Measurements from ENCODE around the gene CA7. TPM values are rescaled to one million over a fixed set of nuclear protein-coding genes. Genes with fewer than 3 reads are reported as not detected.

CA7 gene
- total RNA-seq, 4 donors from 2014 or later, result 0.33 TPM; not detected in 3

GRCh38 chr16:66872943-66873684 lies 28.9 kb downstream of the CA7 start:
- H3K27ac ChIP-seq (replicated peaks in 1 of 4), result peak overlapping the region; percentile 18 to 59 (median 34)
- DNase-seq (ENCODE audit: extremely low spot score), result peak; percentile 96
- no peaks in the 10 kb centered on the region for H3K27me3 ChIP-seq
- WGBS, result 15% methylated on average over 19 of the region's 39 CpGs
- peak overlapping the region; percentile 37 to 51 (median 44) for H3K4me3 ChIP-seq
- TF ChIP-seq CTCF (IDR thresholded peaks at IDR 0.05) (peak; percentile 83 to 94 (median 84)), POLR2A (IDR thresholded peaks at IDR 0.05; ENCODE audit: low read depth) (no peak), EP300 (IDR thresholded peaks at IDR 0.05) (no peak), POLR2AphosphoS5 (IDR thresholded peaks at IDR 0.05) (peak; percentile 18 to 68)
- H3K4me1 ChIP-seq, result peaks cover 6 to 21% (median 11%) of the 10 kb centered on the region in 4 donors
- H3K36me3 ChIP-seq, result no peaks in the 10 kb centered on the region
- intact Hi-C loops (cut with DNase I), result no loop called here
- H3K9me3 ChIP-seq, result no peaks in the 10 kb centered on the region

DNA sequence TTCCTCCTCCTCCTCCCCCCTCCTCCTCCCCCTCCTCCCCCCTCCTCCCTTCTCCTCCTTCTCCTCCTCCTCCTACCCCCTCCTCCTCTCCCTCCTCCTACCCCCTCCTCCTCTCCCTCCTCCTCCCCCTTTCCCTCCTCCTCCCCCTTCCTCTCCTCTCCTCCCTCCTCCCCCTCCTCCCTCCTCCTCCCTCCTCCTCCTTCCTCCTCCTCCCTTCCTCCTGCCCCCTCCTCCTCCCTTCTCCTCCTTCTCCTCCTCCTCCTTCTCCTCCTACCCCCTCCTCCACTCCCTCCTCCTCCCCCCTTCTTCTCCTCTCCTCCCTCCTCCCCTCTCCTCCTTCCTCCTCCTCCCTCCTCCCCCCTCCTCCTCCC lies 29.5 kb downstream of the CA7 start:
- H3K27ac ChIP-seq (replicated peaks in 1 of 4), result peak overlapping the region in 2 of 4 donors; percentile 34 to 35
- intact Hi-C loops (cut with DNase I), result no loop called here
- H3K9me3 ChIP-seq, result no peaks in the 10 kb centered on the region
- no peaks in the 10 kb centered on the region for H3K27me3 ChIP-seq
- DNase-seq (ENCODE audit: extremely low spot score), result no peak
- H3K4me1 ChIP-seq, result peaks cover 6 to 19% (median 11%) of the 10 kb centered on the region in 4 donors
- H3K4me3 ChIP-seq, result no peak overlapping the region
- H3K36me3 ChIP-seq, result no peaks in the 10 kb centered on the region
- no peak for TF ChIP-seq POLR2AphosphoS5 (IDR thresholded peaks at IDR 0.05)
- no peak for TF ChIP-seq POLR2A (IDR thresholded peaks at IDR 0.05; ENCODE audit: low read depth)
- no peak for TF ChIP-seq CTCF (IDR thresholded peaks at IDR 0.05)
- no peak for TF ChIP-seq EP300 (IDR thresholded peaks at IDR 0.05)

DNA sequence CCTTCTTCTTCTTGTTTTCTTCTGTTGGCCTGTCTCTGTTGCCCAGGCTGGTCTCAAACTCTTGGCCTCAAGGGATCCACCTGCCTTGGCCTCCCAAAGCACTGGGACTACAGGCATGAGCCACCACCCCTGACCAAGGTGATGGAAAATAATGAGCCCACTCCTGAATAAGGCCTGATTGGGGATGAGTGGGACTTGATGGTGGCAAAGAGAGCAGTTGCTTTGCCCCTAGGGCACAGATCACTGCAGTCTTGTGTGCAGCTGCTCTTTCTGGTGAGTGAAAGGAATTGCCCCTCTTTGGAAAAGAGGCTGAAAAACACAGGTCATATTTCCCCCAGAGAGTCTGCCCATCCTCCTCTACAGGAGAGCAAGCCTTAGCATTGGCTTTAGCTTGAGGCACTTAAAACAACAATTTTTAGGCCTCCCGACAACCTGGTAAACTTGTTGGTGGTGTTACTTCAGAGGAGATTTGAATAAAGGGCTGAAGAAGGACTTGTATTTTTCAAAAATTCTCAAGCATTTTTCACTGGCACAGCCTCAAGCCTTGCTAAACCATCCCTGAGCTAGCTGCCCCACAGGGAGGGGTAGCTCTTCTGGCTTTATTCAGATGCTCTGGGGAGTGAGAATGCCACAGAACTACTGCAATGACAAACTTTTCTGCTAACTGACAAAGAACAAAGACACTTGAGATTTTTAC lies 30.0 kb downstream of the CA7 start:
- TF ChIP-seq EP300 (IDR thresholded peaks at IDR 0.05) (no peak), POLR2AphosphoS5 (IDR thresholded peaks at IDR 0.05) (no peak), CTCF (IDR thresholded peaks at IDR 0.05) (no peak), POLR2A (IDR thresholded peaks at IDR 0.05; ENCODE audit: low read depth) (no peak)
- intact Hi-C loops (cut with DNase I), result no loop called here
- no peak for DNase-seq (ENCODE audit: extremely low spot score)
- Histone ChIP-seq H3K27ac (replicated peaks in 1 of 4) (peak overlapping the region in 1 of 4 donors; percentile 34), H3K4me1 (peaks cover 6 to 19% (median 11%) of the 10 kb centered on the region in 4 donors), H3K4me3 (no peak overlapping the region), H3K9me3 (no peaks in the 10 kb centered on the region), H3K27me3 (no peaks in the 10 kb centered on the region), H3K36me3 (no peaks in the 10 kb centered on the region)
- WGBS, result 82% methylated on average over 1 of the region's 1 CpG

- H3K4me1 ChIP-seq, result peaks cover 15 to 29% (median 24%) of the 10 kb centered on the region in 4 donors
- H3K27ac ChIP-seq (replicated peaks in 1 of 4), result no peak overlapping the region
- TF ChIP-seq POLR2A (IDR thresholded peaks at IDR 0.05; ENCODE audit: low read depth) (no peak), CTCF (IDR thresholded peaks at IDR 0.05) (no peak), POLR2AphosphoS5 (IDR thresholded peaks at IDR 0.05) (no peak), EP300 (IDR thresholded peaks at IDR 0.05) (no peak)
- 62% methylated on average over 5 of the region's 5 CpGs for WGBS
- no peak overlapping the region for H3K4me3 ChIP-seq
- intact Hi-C loops (cut with DNase I), result no loop called here
- DNase-seq (ENCODE audit: extremely low spot score), result no peak
- peaks cover 0 to 4% (median 0%) of the 10 kb centered on the region in 4 donors for H3K36me3 ChIP-seq
- no peaks in the 10 kb centered on the region for H3K9me3 ChIP-seq
- no peaks in the 10 kb centered on the region for H3K27me3 ChIP-seq
Measured at GRCh38 chr16:66878067-66878466, 33.9 kb downstream of the CA7 start.
